ENCODE measurements around the gene FAM81B.
"Not testable (repeated sequence)": the region's sequence is repeated elsewhere in the genome, so short reads cannot be mapped to it uniquely, and the experiment has no call there.

The FAM81B gene

GRCh38 chr5:95375591-95375990 is 15.6 kb upstream of the FAM81B start:
- no peak for FAIRE-seq
- DNase-seq (ENCODE audit: insufficient read length): no peak
- TF ChIP-seq POLR2A (IDR thresholded peaks at IDR 0.05; ENCODE audit: low read depth, low read length): no peak
- no peak for TF ChIP-seq POLR2AphosphoS5 (IDR thresholded peaks at IDR 0.05; ENCODE audit: low read depth, low read length)
- TF ChIP-seq TAF1 (IDR thresholded peaks at IDR 0.05; ENCODE audit: borderline replicate concordance, low read depth, low read length): no peak

- FAIRE-seq (no peak), DNase-seq (ENCODE audit: insufficient read length) (no peak)
- TF ChIP-seq POLR2A (IDR thresholded peaks at IDR 0.05; ENCODE audit: low read depth, low read length) (no peak), TAF1 (IDR thresholded peaks at IDR 0.05; ENCODE audit: borderline replicate concordance, low read depth, low read length) (no peak), POLR2AphosphoS5 (IDR thresholded peaks at IDR 0.05; ENCODE audit: low read depth, low read length) (no peak)
These were observed 12.0 kb upstream of the FAM81B start for GRCh38 chr5:95379133-95379532.

DNA sequence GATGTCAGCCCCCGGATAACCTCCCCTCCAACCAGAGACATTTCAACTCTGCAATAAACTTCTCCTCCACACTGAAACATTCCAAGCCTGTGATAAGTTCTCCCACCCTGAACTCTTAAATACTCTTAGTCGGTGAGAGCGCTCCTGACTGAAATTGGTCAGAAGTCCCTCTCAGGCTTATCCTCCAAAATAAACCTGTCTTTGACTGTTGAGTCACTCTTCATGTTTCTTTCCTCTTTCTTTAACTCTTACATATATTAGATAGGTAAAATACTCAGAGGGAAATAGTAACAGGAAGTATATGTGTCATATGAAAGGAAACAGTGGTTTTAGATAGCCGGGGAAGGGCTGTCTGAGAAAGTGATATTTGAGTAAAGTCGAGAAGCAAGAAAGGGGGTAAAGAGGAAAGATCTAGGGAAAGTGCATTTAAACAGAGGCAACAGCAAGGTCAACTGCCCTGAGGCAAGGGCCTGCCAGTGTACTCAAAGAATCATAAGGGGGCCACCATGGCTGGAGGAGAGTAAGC is 11.0 kb upstream of the FAM81B start:
- no peak for DNase-seq (ENCODE audit: insufficient read length)

GRCh38 chr5:95382801-95383200 is 8.4 kb upstream of the FAM81B start:
- DNase-seq (ENCODE audit: insufficient read length) (no peak), FAIRE-seq (no peak)
- TF ChIP-seq POLR2A (IDR thresholded peaks at IDR 0.05; ENCODE audit: low read depth, low read length) (no peak), TAF1 (IDR thresholded peaks at IDR 0.05; ENCODE audit: borderline replicate concordance, low read depth, low read length) (no peak), POLR2AphosphoS5 (IDR thresholded peaks at IDR 0.05; ENCODE audit: low read depth, low read length) (no peak)

More for the DNA sequence above, 11.0 kb upstream of the FAM81B start:
- no peak for TF ChIP-seq POLR2A (IDR thresholded peaks at IDR 0.05; ENCODE audit: low read depth, low read length)
- TF ChIP-seq POLR2AphosphoS5 (IDR thresholded peaks at IDR 0.05; ENCODE audit: low read depth, low read length): no peak
- TF ChIP-seq TAF1 (IDR thresholded peaks at IDR 0.05; ENCODE audit: borderline replicate concordance, low read depth, low read length): no peak
- FAIRE-seq: no peak

- no peak for FAIRE-seq
- TF ChIP-seq TAF1 (IDR thresholded peaks at IDR 0.05; ENCODE audit: borderline replicate concordance, low read depth, low read length): no peak
- no peak for TF ChIP-seq POLR2AphosphoS5 (IDR thresholded peaks at IDR 0.05; ENCODE audit: low read depth, low read length)
- TF ChIP-seq POLR2A (IDR thresholded peaks at IDR 0.05; ENCODE audit: low read depth, low read length): no peak
- no peak for DNase-seq (ENCODE audit: insufficient read length)
These were observed 6.5 kb upstream of the FAM81B start for GRCh38 chr5:95384485-95385213.

DNA sequence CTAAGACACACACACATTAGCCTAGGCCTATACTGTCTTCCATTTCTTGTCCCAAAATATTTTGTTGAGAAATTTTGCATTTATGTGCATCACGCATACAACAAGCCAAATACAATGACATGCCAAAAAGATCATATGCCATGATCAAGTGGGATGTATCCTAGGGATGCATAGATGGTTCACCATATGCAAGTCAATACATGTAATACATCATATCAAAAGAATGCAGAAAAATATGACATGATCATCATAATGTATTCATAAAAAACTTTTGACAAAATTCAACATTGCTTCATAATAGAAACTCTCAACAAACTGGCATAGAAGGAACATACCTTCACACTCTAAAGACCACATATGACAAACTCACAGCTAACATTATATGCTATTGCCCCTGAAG is 5.8 kb upstream of the FAM81B start:
- TF ChIP-seq TAF1 (IDR thresholded peaks at IDR 0.05; ENCODE audit: borderline replicate concordance, low read depth, low read length) (no peak), POLR2A (IDR thresholded peaks at IDR 0.05; ENCODE audit: low read depth, low read length) (no peak), POLR2AphosphoS5 (IDR thresholded peaks at IDR 0.05; ENCODE audit: low read depth, low read length) (no peak)
- FAIRE-seq: no peak
- DNase-seq (ENCODE audit: insufficient read length): no peak

- DNase-seq (ENCODE audit: insufficient read length); FAIRE-seq: not testable (repeated sequence)
These were observed 799 bp downstream of the FAM81B start for GRCh38 chr5:95391965-95392364.

GRCh38 chr5:95392593-95393182 is 1.5 kb downstream of the FAM81B start:
- no peak for DNase-seq (ENCODE audit: insufficient read length)
- no peak for FAIRE-seq
- TF ChIP-seq TAF1 (IDR thresholded peaks at IDR 0.05; ENCODE audit: borderline replicate concordance, low read depth, low read length) (no peak), POLR2A (IDR thresholded peaks at IDR 0.05; ENCODE audit: low read depth, low read length) (no peak), POLR2AphosphoS5 (IDR thresholded peaks at IDR 0.05; ENCODE audit: low read depth, low read length) (no peak)

GRCh38 chr5:95393279-95393678 is 2.1 kb downstream of the FAM81B start:
- TF ChIP-seq POLR2AphosphoS5 (IDR thresholded peaks at IDR 0.05; ENCODE audit: low read depth, low read length): no peak
- no peak for TF ChIP-seq POLR2A (IDR thresholded peaks at IDR 0.05; ENCODE audit: low read depth, low read length)
- TF ChIP-seq TAF1 (IDR thresholded peaks at IDR 0.05; ENCODE audit: borderline replicate concordance, low read depth, low read length): no peak
- no peak for DNase-seq (ENCODE audit: insufficient read length)
- FAIRE-seq: no peak

- TF ChIP-seq POLR2AphosphoS5 (IDR thresholded peaks at IDR 0.05; ENCODE audit: low read depth, low read length) (no peak), POLR2A (IDR thresholded peaks at IDR 0.05; ENCODE audit: low read depth, low read length) (no peak), TAF1 (IDR thresholded peaks at IDR 0.05; ENCODE audit: borderline replicate concordance, low read depth, low read length) (no peak)
- no peak for DNase-seq (ENCODE audit: insufficient read length)
- FAIRE-seq: no peak
These were observed 7.8 kb downstream of the FAM81B start for GRCh38 chr5:95398989-95399388.

GRCh38 chr5:95401626-95402025 is 10.5 kb downstream of the FAM81B start:
- FAIRE-seq: no peak
- DNase-seq (ENCODE audit: insufficient read length): no peak
- no peak for TF ChIP-seq TAF1 (IDR thresholded peaks at IDR 0.05; ENCODE audit: borderline replicate concordance, low read depth, low read length)
- TF ChIP-seq POLR2A (IDR thresholded peaks at IDR 0.05; ENCODE audit: low read depth, low read length): no peak
- TF ChIP-seq POLR2AphosphoS5 (IDR thresholded peaks at IDR 0.05; ENCODE audit: low read depth, low read length): no peak

DNA sequence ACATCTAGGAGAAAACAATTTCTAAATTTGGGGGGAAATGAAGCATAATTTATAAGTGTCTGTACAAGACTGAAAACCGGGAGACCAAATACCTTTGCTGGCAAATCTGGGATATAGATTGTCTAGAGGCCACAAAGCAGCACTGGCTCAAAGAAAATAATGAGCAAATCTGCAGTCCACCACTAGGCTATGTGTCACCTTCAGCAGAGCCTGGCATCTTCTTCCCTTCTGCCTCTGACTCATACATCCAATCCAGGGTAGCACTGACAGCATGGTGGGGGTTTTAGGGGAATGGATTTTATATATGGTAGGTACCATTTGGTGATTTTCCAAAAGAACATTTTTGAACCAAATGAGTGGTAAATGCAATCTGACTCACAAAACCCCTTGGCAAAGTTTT is 12.8 kb downstream of the FAM81B start:
- no peak for TF ChIP-seq POLR2A (IDR thresholded peaks at IDR 0.05; ENCODE audit: low read depth, low read length)
- no peak for TF ChIP-seq TAF1 (IDR thresholded peaks at IDR 0.05; ENCODE audit: borderline replicate concordance, low read depth, low read length)
- TF ChIP-seq POLR2AphosphoS5 (IDR thresholded peaks at IDR 0.05; ENCODE audit: low read depth, low read length): no peak
- DNase-seq (ENCODE audit: insufficient read length): no peak

More for the DNA sequence above, 12.8 kb downstream of the FAM81B start:
- no peak for FAIRE-seq
